HEK293T (cell line): ENCODE results near the gene ITPKB.

ENCODE experiments used
- CTCF ChIA-PET: fragments of 350-600 bp; formaldehyde crosslinking; extraction: SDS; loops from one replicate; lab custom pipeline; 2021; ENCODE audit warnings: antibody characterized with exemption, inconsistent platforms; lab: Yijun Ruan, JAX
- POLR2A ChIA-PET: fragments of 350-600 bp; formaldehyde crosslinking; extraction: SDS; loops from one replicate; lab custom pipeline; 2020; ENCODE audit warnings: antibody characterized with exemption, inconsistent platforms; lab: Yijun Ruan, JAX
- DNase-seq: peaks from one replicate; pipeline ENCODE4 v3.0.0; 2012; ENCODE audit warnings: mixed read lengths; ENCODE audit errors: extremely low spot score
- ARNT ChIP-seq: fragments of 450-650 bp; IDR thresholded peaks from 2 replicates; pipeline ENCODE4 v1.6.1; 2017; ENCODE audit warnings: mild to moderate bottlenecking
- BHLHE40 ChIP-seq: fragments of 450-650 bp; IDR thresholded peaks from 2 replicates; pipeline ENCODE4 v1.6.1; 2016; ENCODE audit warnings: mild to moderate bottlenecking, moderate library complexity, borderline replicate concordance
- CTBP1 ChIP-seq: fragments of 450-650 bp; IDR thresholded peaks from 2 replicates; pipeline ENCODE4 v1.6.1; 2016; ENCODE audit warnings: borderline replicate concordance
- ELF4 ChIP-seq: fragments of 450-650 bp; IDR thresholded peaks from 2 replicates; pipeline ENCODE4 v1.6.1; 2017; ENCODE audit warnings: antibody characterized with exemption
- FOXA1 ChIP-seq: fragments of 450-650 bp; IDR thresholded peaks from 2 replicates; pipeline ENCODE4 v1.6.1; 2016; ENCODE audit warnings: mild to moderate bottlenecking
- FOXK2 ChIP-seq: fragments of 450-650 bp; IDR thresholded peaks from 2 replicates; pipeline ENCODE4 v1.6.1; 2016; ENCODE audit warnings: mild to moderate bottlenecking
- FOXM1 ChIP-seq: fragments of 450-650 bp; IDR thresholded peaks from 2 replicates; pipeline ENCODE4 v1.6.1; 2017; ENCODE audit warnings: mild to moderate bottlenecking, borderline replicate concordance
- HDGF ChIP-seq: fragments of 450-650 bp; IDR thresholded peaks from 2 replicates; pipeline ENCODE4 v1.6.1; 2017; ENCODE audit warnings: antibody characterized with exemption, borderline replicate concordance
- L3MBTL2 ChIP-seq: fragments of 450-650 bp; conservative IDR thresholded peaks from 2 replicates; pipeline ENCODE4 v1.6.1; 2016; ENCODE audit warnings: mild to moderate bottlenecking
- LEF1 ChIP-seq: fragments of 450-650 bp; IDR thresholded peaks from 2 replicates; pipeline ENCODE4 v1.6.1; 2017; ENCODE audit warnings: mild to moderate bottlenecking, borderline replicate concordance
- NFRKB ChIP-seq: fragments of 450-650 bp; IDR thresholded peaks from 2 replicates; pipeline ENCODE4 v1.6.1; 2016; ENCODE audit warnings: mild to moderate bottlenecking, moderate library complexity
- PKNOX1 ChIP-seq: fragments of 450-650 bp; IDR thresholded peaks from 2 replicates; pipeline ENCODE4 v1.6.1; 2016
- SP1 ChIP-seq: fragments of 450-650 bp; IDR thresholded peaks from 2 replicates; pipeline ENCODE4 v1.6.1; 2017
- SUZ12 ChIP-seq: fragments of 450-650 bp; IDR thresholded peaks from 2 replicates; pipeline ENCODE4 v1.6.1; 2016; ENCODE audit warnings: mild to moderate bottlenecking
- TARDBP ChIP-seq: fragments of 450-650 bp; IDR thresholded peaks from 2 replicates; pipeline ENCODE4 v1.6.1; 2016
- ZNF384 ChIP-seq: fragments of 450-650 bp; IDR thresholded peaks from 2 replicates; pipeline ENCODE4 v1.6.1; 2016

Gene ITPKB

GRCh38 chr1:226686440-226687425, 52.3 kb downstream of the ITPKB start:
- TF ChIP-seq ZNF384 = no peak
- TF ChIP-seq BHLHE40 = no peak
- no peak for TF ChIP-seq PKNOX1
- no peak for TF ChIP-seq NFRKB
- TF ChIP-seq FOXA1 = no peak
- TF ChIP-seq LEF1 = no peak
- TF ChIP-seq SP1 = no peak
- ChIA-PET POLR2A (interaction anchor here (1.6 kb wide), 1 partner anchor 16 kb away, joined by 4 read pairs; no protein-coding TSS in a partner anchor), CTCF (no interaction called here)
- no peak for DNase-seq

- no peak for TF ChIP-seq NFRKB
- TF ChIP-seq ARNT = no peak
- no peak for TF ChIP-seq SP1
- TF ChIP-seq ZNF384 = no peak
- CTCF ChIA-PET = no interaction called here
- POLR2A ChIA-PET = no interaction called here
- DNase-seq = no peak
Measured at GRCh38 chr1:226685196-226685820, 53.8 kb downstream of the ITPKB start.

GRCh38 chr1:226684026-226684425, 55.1 kb downstream of the ITPKB start:
- no peak for DNase-seq
- no peak for TF ChIP-seq FOXK2
- no peak for TF ChIP-seq FOXA1
- TF ChIP-seq BHLHE40 = no peak
- TF ChIP-seq LEF1 = no peak
- TF ChIP-seq L3MBTL2 = no peak
- TF ChIP-seq CTBP1 = no peak
- no peak for TF ChIP-seq ZNF384
- TF ChIP-seq ARNT = no peak
- no peak for TF ChIP-seq PKNOX1
- no peak for TF ChIP-seq ELF4
- no peak for TF ChIP-seq TARDBP
- CTCF ChIA-PET = no interaction called here
- POLR2A ChIA-PET = no interaction called here

GRCh38 chr1:226682871-226683814, 55.9 kb downstream of the ITPKB start:
- no peak for DNase-seq
- CTCF ChIA-PET = interaction anchor here (0.9 kb wide), 1 partner anchor 57 kb away, joined by 4 read pairs; no protein-coding TSS in a partner anchor
- POLR2A ChIA-PET = interaction anchor here (0.6 to 1.2 kb wide), 2 partner anchors 16 to 18 kb away, joined by 3 read pairs; no protein-coding TSS in a partner anchor
- no peak for TF ChIP-seq SUZ12

- POLR2A ChIA-PET = interaction anchor here (0.6 to 1.2 kb wide), 2 partner anchors 14 to 19 kb away, joined by 3 read pairs; no protein-coding TSS in a partner anchor
- DNase-seq = no peak
- CTCF ChIA-PET = interaction anchor here (0.9 kb wide), 1 partner anchor 56 kb away, joined by 4 read pairs; no protein-coding TSS in a partner anchor
- TF ChIP-seq ARNT = no peak
Measured at GRCh38 chr1:226681652-226682493, 57.2 kb downstream of the ITPKB start.

GRCh38 chr1:226680653-226681052, 58.4 kb downstream of the ITPKB start:
- POLR2A ChIA-PET = interaction anchor here (0.9 to 1.2 kb wide), 3 partner anchors 22 to 273 kb away, joined by 3 to 4 read pairs (median 3); partner anchors contain the start of gene PARP1
- CTCF ChIA-PET = interaction anchor here (0.9 kb wide), 1 partner anchor 272 kb away, joined by 3 read pairs; no protein-coding TSS in a partner anchor

More at GRCh38 chr1:226680653-226681052, 58.4 kb downstream of the ITPKB start:
- TF ChIP-seq LEF1 = no peak
- no peak for TF ChIP-seq ARNT
- no peak for TF ChIP-seq TARDBP
- no peak for TF ChIP-seq ZNF384
- TF ChIP-seq CTBP1 = no peak
- TF ChIP-seq SUZ12 = no peak
- TF ChIP-seq L3MBTL2 = no peak
- no peak for TF ChIP-seq FOXM1
- TF ChIP-seq HDGF = no peak
- no peak for TF ChIP-seq FOXA1
- no peak for TF ChIP-seq SP1
- TF ChIP-seq PKNOX1 = no peak
- no peak for TF ChIP-seq NFRKB
- TF ChIP-seq ELF4 = no peak
- no peak for TF ChIP-seq FOXK2
- no peak for TF ChIP-seq BHLHE40
- DNase-seq = no peak
